GM21360 (cell line): ENCODE measurements around the gene NXNL2.

Experiments used
- ATAC-seq: cut with Tn5 transposase; IDR thresholded peaks from one replicate; pipeline ENCODE4 v1.9.1; 2021; ENCODE audit warnings: mild to moderate bottlenecking, moderate library complexity; ENCODE audit not compliant: unreplicated experiment

The NXNL2 gene

DNA sequence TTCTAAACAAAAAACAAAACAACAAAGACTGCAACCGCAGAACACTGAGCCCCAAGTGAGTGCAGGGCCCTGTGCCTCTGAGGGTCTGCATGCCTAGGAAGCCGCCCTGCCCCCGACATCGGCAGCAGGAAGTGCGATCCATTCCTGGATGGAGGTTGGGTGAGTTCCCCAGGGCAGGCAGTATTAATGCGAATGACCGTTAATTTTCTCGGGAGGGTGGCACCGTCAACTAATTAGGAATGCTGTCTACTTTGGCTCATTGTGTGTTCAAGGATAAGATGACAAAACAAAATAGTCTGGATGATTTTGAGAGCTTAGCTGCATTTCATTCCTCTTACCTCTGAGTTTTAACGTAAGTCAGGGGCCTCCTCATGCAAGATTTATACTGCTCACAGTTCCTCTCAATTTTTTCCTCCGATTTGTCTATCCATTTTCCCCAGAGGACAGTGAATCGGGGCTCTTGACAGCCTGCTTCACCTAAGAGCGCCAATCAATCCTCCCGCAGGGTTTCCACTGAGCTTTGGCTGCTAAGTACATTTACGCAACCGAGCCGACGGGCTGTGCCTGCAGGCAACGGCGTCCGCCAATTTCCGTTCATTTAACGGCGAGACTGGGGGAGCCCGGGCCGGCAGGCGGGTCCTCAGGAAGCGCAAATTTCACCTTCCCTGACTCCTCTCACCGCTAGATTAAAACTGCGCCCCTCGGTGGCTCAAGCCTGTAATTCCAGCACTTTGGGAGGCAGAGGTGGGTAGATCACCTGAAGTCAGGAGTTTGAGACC lies 2.9 kb upstream of the NXNL2 start:
- ATAC-seq, result no peak

- ATAC-seq, result no peak
Observed at GRCh38 chr9:88533951-88534455, 975 bp upstream of the NXNL2 start.

DNA sequence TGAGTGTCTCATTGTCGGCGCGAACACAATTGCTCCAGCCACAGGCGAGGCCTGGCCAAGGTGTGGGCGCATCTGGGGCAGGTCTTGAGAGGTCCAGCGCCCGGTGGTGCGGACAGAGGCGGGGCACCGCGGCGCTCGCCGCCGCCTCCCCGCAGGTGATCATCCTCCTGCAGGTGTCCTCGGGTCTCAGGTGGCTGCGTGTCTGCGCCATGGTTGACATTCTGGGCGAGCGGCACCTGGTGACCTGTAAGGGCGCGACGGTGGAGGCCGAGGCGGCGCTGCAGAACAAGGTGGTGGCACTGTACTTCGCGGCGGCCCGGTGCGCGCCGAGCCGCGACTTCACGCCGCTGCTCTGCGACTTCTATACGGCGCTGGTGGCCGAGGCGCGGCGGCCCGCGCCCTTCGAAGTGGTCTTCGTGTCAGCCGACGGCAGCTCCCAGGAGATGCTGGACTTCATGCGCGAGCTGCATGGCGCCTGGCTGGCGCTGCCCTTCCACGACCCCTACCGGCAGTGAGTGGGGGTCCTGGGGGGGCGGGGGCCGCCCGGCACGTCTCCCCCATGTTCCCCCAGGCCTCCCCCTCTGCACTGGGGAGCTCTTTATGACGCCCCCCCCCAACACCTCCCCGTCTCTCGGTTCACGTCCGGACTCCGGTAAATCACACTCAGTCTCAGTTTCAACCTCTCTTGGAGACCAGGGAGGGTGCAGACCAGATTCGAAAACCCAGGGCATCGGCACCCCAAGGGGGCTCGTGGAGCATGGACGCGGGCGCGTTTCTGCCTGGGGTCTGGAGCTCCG lies 446 bp downstream of the NXNL2 start:
- ATAC-seq, result no peak

GRCh38 chr9:88536023-88536324 lies 996 bp downstream of the NXNL2 start:
- ATAC-seq, result no peak

DNA sequence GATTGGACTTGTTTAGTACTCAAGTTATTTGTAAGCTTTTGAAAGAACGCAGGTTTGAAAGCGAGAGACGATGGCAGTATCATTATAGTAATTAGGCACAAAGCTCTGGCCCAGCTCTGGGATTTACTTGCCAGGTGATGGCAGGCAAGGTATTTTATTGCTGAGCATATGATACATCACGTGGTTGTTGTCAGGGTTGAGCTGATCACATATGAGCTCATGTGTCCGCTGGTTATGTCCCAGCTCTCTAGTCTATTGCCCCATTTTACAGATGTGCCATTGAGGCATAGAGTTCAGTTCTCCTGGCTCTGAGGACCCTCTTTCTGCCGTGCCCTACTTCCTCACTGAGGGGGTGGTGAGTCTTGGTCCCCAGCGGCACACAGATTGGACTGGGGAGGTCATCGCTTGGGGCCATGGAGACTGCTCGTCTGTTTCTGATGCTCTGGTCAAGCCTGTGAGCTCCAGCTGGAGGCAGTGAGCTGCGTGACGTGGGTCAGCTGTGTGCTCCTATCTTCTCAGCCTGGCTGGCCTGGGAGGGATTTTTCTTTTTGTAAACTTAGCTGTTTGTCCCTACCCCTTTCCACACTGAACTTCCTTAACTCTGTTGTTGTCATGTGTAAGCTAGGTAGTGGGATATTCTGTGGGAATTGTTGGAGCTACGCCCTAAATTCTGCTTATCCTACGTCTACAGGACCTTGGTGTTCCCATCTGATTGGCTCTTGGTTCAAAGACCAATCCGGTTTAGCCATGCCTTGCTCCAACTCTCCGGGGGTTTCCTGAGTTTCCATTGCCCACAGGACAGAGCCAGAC lies 2.2 kb downstream of the NXNL2 start:
- ATAC-seq, result no peak

- ATAC-seq, result no peak
Observed at GRCh38 chr9:88537761-88538091, 2.7 kb downstream of the NXNL2 start.

DNA sequence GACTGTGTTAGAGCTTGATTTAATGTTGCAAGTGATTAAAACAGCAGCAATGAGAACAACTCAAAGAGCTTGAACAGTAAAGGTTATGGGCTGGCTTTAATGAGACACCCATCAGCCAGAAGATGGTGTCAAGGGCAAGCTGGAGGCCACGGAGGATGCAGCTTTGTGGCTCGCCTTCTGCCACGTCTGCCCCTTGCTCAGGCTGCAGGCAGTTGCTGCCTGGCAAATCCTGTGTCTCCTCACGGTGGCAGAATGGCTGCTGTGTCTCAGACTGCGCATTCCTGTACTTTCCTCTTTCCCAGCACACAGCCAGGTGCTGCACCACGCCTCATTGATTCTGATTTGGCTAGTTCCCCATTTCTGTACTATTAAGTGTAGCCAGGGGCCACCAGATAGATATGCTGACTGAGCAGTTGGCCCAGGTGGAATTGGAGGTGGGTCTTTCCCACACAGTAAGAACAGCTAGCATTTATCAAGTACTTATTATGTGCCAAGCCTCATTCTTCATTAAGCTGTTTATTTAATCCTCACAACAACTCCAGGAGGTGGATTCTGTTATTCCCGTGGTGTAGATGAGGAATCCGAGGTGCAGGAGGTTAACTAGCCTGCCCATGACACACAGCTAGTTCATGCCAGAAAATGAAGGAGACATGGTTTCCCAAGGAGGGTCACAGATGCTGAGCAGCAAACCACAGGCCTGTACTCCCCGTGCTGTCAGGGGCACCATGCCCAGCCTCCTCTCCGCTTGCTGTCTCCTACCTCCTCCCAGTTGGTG lies 3.5 kb downstream of the NXNL2 start:
- no peak for ATAC-seq

GRCh38 chr9:88539246-88539645 lies 4.3 kb downstream of the NXNL2 start:
- ATAC-seq, result no peak

DNA sequence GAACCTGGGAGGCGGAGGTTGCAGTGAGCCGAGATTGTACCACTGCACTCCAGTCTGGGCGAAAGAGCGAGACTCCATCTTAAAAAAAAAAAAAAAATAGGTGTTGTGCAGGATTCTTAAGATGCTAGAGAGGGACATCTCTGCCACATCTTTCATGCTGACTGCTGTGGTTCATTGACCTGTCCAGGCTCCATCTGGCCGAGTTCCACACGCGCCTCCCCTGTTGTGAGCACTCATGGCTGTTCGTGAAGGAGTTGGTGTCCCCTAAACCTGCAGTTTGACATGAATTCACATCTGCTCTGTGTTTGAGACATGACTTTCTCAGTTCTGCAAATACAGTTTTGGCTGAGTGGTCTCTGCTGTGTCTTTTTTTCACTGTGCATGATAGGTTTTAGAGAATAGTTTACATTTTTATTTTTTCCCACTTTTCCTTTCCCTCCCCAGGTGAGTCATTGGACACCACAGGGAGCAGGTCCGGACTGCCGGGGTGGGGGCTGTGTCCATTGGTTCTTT lies 5.3 kb downstream of the NXNL2 start:
- no peak for ATAC-seq

- ATAC-seq, result no peak
Observed at GRCh38 chr9:88544245-88544644, 9.3 kb downstream of the NXNL2 start.

- ATAC-seq, result no peak
Observed at GRCh38 chr9:88551546-88552137, 16.7 kb downstream of the NXNL2 start.

- ATAC-seq, result no peak
Observed at GRCh38 chr9:88553350-88553749, 18.4 kb downstream of the NXNL2 start.

DNA sequence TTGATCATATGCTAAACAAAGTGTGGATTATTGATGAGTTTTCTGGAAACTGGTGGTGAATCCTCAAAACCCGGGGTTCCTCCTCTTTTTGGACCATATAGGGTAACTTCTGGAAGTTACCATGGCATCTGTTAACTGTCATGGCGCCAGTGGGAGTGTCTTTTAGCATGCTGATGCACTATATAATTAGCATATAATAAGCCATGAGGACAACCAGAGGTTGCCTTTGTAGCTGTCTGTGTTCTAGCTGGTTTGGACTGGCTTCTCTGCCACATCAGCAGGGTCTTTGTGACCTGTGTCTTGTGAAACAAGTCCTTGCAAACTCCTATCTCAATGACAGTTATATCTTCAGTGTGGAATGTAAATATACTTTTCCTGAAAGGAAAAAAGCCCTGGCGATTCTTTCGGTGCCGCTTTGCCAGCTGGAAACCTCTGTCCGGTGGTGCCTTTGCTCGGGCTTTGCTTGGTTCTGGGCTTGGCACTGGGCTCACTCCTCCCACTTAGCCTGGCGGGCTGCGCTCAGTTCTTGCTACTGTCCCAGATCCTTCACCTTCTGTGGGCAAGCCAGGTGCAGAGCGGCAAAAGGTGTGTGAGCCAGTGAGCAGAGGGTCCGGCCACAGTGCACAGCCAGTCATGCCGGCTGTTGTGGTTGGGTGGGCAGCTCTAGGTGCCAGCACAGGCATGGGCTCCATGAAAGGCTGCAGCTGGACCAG lies 20.4 kb downstream of the NXNL2 start:
- ATAC-seq, result no peak

GRCh38 chr9:88559661-88560060 lies 24.7 kb downstream of the NXNL2 start:
- no peak for ATAC-seq

DNA sequence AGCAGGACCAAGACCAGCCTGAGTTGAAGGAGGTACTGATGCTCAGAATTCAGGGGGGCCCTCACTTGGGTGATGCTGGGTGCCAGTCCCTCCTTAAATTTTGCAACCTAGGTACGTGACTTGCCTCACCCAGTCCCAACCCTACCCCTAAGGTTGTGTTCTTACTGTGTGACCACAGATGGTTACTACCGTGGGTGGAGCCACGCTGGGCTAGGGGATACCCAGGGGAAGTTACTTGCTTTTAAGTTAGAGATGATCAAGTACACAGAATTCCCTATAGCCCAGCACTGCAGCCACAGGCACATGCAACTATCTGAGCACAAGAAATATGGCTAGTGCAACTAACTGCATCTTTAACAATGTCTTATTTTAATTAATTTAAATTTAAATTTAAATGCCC lies 32.9 kb downstream of the NXNL2 start:
- ATAC-seq, result no peak

DNA sequence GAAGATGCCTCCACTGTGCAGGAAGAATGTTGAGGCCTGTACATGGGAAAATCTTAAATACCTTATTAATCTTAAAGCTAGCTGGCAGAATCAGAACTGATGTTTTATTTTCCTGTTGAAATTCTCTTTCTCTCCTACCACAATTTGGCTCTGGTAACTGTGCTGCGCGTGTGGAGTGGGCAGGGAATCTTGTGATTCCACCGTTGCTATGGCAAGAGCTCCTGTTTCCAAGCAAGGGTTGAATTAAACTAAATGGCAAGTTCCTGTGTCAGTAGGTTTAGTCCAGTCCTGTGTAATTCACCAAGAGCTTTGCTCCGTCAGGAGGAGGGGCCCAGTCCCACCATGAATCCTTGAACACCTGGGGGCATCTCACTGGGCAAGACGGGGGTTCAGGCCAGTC lies 36.4 kb downstream of the NXNL2 start:
- no peak for ATAC-seq

DNA sequence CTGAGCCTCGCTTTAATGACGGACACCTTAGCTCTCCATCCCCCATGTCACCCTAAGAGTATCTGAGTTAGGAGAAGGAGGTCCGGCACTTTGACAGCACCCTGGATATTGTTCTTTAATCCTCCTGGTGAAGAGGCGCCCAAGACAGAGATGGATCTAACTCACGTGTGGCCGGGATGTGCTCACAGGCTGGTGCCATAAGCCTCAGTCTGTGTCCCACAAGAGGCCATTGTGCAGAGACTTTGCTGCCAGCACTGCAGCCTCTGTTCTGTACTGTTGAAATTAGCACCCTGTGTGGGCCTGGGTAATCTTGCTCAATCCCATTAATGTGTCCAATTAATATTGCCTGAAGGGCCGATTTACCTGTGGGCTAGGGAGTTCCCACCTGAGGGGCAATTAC lies 37.7 kb downstream of the NXNL2 start:
- ATAC-seq, result no peak

DNA sequence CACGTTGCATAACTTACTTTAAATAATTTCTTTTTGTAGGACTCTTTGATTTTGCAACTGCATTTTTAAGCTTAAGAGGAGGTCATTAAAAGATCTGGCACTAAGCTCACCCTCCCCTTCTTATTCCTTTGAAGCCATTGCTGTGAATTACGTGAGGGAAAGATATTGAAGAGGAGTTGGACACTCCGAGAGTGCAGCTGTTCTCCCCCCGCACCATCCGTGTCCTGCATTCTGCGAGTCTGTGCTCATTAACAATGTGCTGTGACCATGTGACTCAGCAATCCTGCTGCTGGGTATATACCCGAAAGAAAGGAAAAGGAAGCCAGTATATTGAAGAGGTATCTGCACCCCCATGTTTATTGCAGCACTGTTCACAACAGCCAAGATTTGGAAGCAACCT lies 40.0 kb downstream of the NXNL2 start:
- no peak for ATAC-seq

DNA sequence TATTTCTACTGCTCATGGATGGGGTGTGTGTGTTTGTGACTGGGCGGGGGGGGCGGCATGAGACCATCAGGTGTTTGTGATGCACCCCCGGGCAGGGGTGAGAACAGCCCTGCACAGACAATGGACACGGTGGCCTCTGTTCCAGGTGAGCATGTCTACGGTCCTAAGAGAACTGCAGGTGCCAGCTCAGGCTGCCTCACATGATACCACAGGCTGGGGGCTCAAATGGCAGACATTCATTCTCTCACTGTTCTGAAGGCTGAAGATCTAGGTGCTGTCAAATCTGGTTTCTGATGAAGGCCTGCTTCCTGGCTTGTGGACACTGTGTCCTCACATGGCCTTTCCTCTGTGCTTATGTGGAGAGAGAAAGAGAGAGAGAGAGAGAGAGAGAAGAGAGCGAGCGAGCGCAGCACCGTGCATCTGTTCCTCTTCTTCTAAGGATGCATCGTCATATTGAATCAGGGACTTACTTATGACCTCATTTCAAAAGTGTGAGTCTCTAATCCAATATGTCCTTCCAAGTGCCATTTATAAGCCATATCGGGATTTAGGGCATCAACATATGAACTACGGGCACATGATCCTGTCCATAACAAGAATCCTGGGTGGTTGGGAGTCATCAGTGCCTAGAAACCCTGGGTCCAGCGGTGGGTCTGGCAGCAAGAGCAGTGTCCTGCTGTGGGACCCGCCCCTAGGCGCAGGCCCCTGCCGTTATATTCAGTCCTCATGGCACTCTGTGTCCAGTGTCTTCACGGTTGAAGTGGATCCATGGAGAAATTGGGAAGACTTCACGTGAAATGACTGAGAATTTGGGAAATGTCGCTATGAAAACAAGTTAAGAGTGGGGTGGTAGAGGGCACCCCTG lies 42.5 kb downstream of the NXNL2 start:
- no peak for ATAC-seq
